HepG2 (cell line): ENCODE data around the gene PPIL6. TPM values are rescaled to one million over a fixed set of nuclear protein-coding genes. Genes with fewer than 3 reads are reported as not detected.

Experiments
- LCORL ChIP-seq, 2 experiments: fragments of 450-650 bp in 1 of 2; sonication (generic) in 1 of 2; formaldehyde crosslinking in 1 of 2; IDR thresholded peaks; 2 replicates each; pipeline versions ENCODE4 v1.5.0 to v1.6.1; 2017 to 2020; ENCODE audit warnings: antibody characterized with exemption in 1 of 2, missing genetic modification reagents in 1 of 2
- SMAD3 ChIP-seq: sonication (generic); formaldehyde crosslinking; IDR thresholded peaks from 2 replicates; pipeline ENCODE4 v1.4.0; 2020; ENCODE audit warnings: missing genetic modification reagents
- SPEN ChIP-seq: sonication (generic); formaldehyde crosslinking; IDR thresholded peaks from 2 replicates; pipeline ENCODE4 v1.5.1; 2020; ENCODE audit warnings: low read depth, mild to moderate bottlenecking, missing genetic modification reagents
- TCF7L2 ChIP-seq: IDR thresholded peaks from 2 replicates; pipeline ENCODE4 v1.6.1; 2011; ENCODE audit warnings: mild to moderate bottlenecking, low read depth, low read length, moderate library complexity
- U2AF2 ChIP-seq: fragments of 200-400 bp; formaldehyde crosslinking; IDR thresholded peaks from 2 replicates; pipeline ENCODE4 v1.6.1; 2017; ENCODE audit warnings: low read depth, mild to moderate bottlenecking, low read length
- ZKSCAN5 ChIP-seq: sonication (generic); formaldehyde crosslinking; IDR thresholded peaks from 2 replicates; pipeline ENCODE4 v1.5.1; 2020; ENCODE audit warnings: mild to moderate bottlenecking, missing genetic modification reagents
- ZNF350 ChIP-seq: sonication (generic); formaldehyde crosslinking; IDR thresholded peaks from 2 replicates; pipeline ENCODE4 v1.4.0; 2020; ENCODE audit warnings: mild to moderate bottlenecking, low read depth, missing genetic modification reagents, borderline replicate concordance
- ZNF549 ChIP-seq: sonication (generic); formaldehyde crosslinking; IDR thresholded peaks from 2 replicates; pipeline ENCODE4 v1.5.0; 2020; ENCODE audit warnings: missing genetic modification reagents
- ZSCAN21 ChIP-seq: sonication (generic); formaldehyde crosslinking; IDR thresholded peaks from 2 replicates; pipeline ENCODE4 v1.8.0; 2022; ENCODE audit warnings: mild to moderate bottlenecking, missing genetic modification reagents, moderate library complexity, borderline replicate concordance
- ZZZ3 ChIP-seq: sonication (generic); formaldehyde crosslinking; IDR thresholded peaks from 2 replicates; pipeline ENCODE4 v1.4.0; 2020; ENCODE audit warnings: missing genetic modification reagents, mild to moderate bottlenecking, borderline replicate concordance
- polyA plus RNA-seq, 8 experiments: library from polyadenylated mRNA; depleted of rRNA in 3 of 8; stranded (reverse) in 7 of 8; unstranded in 1 of 8; fragments of >200 nt; fragmentation: Illumina TruSeq in 4 of 8; extraction: Trizol in 4 of 8; gene quantifications; 2 replicates each; pipeline versions ENCODE4 v1.2.1 to v1.2.3, GENCODE V29; 2011 to 2016; ENCODE audit warnings: low read depth in 4 of 8, missing spikeins in 1 of 8, mixed read lengths in 1 of 8; ENCODE audit not compliant: insufficient read depth in 1 of 8
- total RNA-seq, 5 experiments: library from RNA; depleted of rRNA; stranded (reverse); fragments of >200 nt; fragmentation: Illumina TruSeq; extraction: Trizol; gene quantifications; 2 replicates each; pipeline ENCODE4 v1.2.3, GENCODE V29; 2016; ENCODE audit warnings: low read depth in 1 of 5
- TF ChIP-seq, protein P1 (sequence below): sonication (generic); formaldehyde crosslinking; IDR thresholded peaks from 2 replicates; pipeline ENCODE4 v1.5.1; 2020; ENCODE audit warnings: mild to moderate bottlenecking, missing genetic modification reagents, moderate library complexity
- TF ChIP-seq, protein P2 (sequence below): sonication (generic); formaldehyde crosslinking; IDR thresholded peaks from 2 replicates; pipeline ENCODE4 v1.5.0; 2020; ENCODE audit warnings: mild to moderate bottlenecking, missing genetic modification reagents, borderline replicate concordance
- TF ChIP-seq, protein P3 (sequence below): IDR thresholded peaks from 2 replicates; pipeline ENCODE4 v1.6.1; 2016; ENCODE audit warnings: low read depth, missing genetic modification reagents, missing compliant biosample characterization
- TF ChIP-seq, protein P4 (sequence below): sonication (generic); formaldehyde crosslinking; conservative IDR thresholded peaks from 2 replicates; pipeline ENCODE4 v1.8.0; 2022; ENCODE audit warnings: low read depth, missing genetic modification reagents
- TF ChIP-seq, protein P5 (sequence below): sonication (generic); formaldehyde crosslinking; IDR thresholded peaks from 2 replicates; pipeline ENCODE4 v1.8.0; 2022; ENCODE audit warnings: missing genetic modification reagents, low read depth, mild to moderate bottlenecking, borderline replicate concordance

The PPIL6 gene
- total and polyA plus RNA-seq, 2 of the 13 experiments (the other 11 are each of a cell fraction or from before 2014, with no cell fraction given): 0.22 to 0.46 TPM

DNA sequence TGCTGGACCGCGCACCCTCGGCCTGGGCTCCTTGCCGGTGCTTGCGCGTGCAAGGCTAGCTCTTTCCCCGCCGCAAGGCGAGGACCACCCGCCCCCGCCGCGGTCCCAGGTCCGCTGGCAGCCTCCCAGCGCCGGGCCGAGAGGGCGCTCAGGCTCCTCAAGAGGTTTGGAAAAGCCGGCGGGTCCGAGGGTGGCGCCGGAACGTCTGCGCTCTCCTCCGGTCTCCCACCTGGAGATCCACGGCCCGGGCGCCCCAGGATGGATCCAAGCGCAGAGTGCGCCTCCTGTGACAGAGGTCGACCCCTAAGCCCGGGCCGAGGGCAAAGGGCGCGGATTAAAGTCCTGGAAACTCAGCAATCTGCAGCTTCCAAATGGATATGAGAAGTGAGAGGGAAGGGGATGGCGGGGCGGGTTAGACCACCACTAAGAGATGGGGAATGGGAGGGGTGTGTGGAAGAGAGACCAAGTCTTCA lies 15.7 kb upstream of the PPIL6 start (continued):
- no peak for TF ChIP-seq ZZZ3 (CRISPR knock-in tag)
- TF ChIP-seq SMAD3 (CRISPR knock-in tag): no peak
- no peak for TF ChIP-seq ZKSCAN5 (CRISPR knock-in tag)
- TF ChIP-seq, protein P1, sequence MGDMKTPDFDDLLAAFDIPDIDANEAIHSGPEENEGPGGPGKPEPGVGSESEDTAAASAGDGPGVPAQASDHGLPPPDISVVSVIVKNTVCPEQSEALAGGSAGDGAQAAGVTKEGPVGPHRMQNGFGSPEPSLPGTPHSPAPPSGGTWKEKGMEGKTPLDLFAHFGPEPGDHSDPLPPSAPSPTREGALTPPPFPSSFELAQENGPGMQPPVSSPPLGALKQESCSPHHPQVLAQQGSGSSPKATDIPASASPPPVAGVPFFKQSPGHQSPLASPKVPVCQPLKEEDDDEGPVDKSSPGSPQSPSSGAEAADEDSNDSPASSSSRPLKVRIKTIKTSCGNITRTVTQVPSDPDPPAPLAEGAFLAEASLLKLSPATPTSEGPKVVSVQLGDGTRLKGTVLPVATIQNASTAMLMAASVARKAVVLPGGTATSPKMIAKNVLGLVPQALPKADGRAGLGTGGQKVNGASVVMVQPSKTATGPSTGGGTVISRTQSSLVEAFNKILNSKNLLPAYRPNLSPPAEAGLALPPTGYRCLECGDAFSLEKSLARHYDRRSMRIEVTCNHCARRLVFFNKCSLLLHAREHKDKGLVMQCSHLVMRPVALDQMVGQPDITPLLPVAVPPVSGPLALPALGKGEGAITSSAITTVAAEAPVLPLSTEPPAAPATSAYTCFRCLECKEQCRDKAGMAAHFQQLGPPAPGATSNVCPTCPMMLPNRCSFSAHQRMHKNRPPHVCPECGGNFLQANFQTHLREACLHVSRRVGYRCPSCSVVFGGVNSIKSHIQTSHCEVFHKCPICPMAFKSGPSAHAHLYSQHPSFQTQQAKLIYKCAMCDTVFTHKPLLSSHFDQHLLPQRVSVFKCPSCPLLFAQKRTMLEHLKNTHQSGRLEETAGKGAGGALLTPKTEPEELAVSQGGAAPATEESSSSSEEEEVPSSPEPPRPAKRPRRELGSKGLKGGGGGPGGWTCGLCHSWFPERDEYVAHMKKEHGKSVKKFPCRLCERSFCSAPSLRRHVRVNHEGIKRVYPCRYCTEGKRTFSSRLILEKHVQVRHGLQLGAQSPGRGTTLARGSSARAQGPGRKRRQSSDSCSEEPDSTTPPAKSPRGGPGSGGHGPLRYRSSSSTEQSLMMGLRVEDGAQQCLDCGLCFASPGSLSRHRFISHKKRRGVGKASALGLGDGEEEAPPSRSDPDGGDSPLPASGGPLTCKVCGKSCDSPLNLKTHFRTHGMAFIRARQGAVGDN (CRISPR knock-in tag): peak; percentile 75
- TF ChIP-seq, protein P2, sequence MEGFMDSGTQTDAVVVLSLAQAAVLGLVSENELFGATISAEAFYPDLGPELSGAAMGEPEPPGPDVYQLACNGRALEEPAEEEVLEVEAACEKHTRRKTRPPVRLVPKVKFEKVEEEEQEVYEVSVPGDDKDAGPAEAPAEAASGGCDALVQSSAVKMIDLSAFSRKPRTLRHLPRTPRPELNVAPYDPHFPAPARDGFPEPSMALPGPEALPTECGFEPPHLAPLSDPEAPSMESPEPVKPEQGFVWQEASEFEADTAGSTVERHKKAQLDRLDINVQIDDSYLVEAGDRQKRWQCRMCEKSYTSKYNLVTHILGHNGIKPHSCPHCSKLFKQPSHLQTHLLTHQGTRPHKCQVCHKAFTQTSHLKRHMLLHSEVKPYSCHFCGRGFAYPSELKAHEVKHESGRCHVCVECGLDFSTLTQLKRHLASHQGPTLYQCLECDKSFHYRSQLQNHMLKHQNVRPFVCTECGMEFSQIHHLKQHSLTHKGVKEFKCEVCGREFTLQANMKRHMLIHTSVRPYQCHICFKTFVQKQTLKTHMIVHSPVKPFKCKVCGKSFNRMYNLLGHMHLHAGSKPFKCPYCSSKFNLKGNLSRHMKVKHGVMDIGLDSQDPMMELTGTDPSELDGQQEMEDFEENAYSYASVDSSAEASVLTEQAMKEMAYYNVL (CRISPR knock-in tag): 0 out of 2 replicates have a peak, but pooled peaks have one; percentile 4
- TF ChIP-seq ZSCAN21 (CRISPR knock-in tag): peak; percentile 30; the same call in 1 of the 2 replicates
- no peak for TF ChIP-seq ZNF549 (CRISPR knock-in tag)
- peak; percentile 16; the same call in 1 of the 2 replicates for TF ChIP-seq ZNF350 (CRISPR knock-in tag)
- no peak for TF ChIP-seq U2AF2
- TF ChIP-seq, protein P3, sequence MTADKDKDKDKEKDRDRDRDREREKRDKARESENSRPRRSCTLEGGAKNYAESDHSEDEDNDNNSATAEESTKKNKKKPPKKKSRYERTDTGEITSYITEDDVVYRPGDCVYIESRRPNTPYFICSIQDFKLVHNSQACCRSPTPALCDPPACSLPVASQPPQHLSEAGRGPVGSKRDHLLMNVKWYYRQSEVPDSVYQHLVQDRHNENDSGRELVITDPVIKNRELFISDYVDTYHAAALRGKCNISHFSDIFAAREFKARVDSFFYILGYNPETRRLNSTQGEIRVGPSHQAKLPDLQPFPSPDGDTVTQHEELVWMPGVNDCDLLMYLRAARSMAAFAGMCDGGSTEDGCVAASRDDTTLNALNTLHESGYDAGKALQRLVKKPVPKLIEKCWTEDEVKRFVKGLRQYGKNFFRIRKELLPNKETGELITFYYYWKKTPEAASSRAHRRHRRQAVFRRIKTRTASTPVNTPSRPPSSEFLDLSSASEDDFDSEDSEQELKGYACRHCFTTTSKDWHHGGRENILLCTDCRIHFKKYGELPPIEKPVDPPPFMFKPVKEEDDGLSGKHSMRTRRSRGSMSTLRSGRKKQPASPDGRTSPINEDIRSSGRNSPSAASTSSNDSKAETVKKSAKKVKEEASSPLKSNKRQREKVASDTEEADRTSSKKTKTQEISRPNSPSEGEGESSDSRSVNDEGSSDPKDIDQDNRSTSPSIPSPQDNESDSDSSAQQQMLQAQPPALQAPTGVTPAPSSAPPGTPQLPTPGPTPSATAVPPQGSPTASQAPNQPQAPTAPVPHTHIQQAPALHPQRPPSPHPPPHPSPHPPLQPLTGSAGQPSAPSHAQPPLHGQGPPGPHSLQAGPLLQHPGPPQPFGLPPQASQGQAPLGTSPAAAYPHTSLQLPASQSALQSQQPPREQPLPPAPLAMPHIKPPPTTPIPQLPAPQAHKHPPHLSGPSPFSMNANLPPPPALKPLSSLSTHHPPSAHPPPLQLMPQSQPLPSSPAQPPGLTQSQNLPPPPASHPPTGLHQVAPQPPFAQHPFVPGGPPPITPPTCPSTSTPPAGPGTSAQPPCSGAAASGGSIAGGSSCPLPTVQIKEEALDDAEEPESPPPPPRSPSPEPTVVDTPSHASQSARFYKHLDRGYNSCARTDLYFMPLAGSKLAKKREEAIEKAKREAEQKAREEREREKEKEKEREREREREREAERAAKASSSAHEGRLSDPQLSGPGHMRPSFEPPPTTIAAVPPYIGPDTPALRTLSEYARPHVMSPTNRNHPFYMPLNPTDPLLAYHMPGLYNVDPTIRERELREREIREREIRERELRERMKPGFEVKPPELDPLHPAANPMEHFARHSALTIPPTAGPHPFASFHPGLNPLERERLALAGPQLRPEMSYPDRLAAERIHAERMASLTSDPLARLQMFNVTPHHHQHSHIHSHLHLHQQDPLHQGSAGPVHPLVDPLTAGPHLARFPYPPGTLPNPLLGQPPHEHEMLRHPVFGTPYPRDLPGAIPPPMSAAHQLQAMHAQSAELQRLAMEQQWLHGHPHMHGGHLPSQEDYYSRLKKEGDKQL (CRISPR knock-in tag): no peak
- TF ChIP-seq, protein P4, sequence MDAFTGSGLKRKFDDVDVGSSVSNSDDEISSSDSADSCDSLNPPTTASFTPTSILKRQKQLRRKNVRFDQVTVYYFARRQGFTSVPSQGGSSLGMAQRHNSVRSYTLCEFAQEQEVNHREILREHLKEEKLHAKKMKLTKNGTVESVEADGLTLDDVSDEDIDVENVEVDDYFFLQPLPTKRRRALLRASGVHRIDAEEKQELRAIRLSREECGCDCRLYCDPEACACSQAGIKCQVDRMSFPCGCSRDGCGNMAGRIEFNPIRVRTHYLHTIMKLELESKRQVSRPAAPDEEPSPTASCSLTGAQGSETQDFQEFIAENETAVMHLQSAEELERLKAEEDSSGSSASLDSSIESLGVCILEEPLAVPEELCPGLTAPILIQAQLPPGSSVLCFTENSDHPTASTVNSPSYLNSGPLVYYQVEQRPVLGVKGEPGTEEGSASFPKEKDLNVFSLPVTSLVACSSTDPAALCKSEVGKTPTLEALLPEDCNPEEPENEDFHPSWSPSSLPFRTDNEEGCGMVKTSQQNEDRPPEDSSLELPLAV (CRISPR knock-in tag): no peak
- TF ChIP-seq, protein P5, sequence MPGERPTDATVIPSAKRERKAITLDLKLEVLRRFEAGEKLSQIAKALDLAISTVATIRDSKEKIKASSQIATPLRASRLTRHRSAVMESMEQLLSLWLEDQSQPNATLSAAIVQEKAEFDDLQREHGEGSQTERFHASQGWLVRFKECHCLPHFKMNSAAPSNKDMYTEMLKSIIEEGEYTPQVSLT (CRISPR knock-in tag): no peak
- TF ChIP-seq SPEN: no peak
- no peak for TF ChIP-seq LCORL (IDR thresholded peaks at IDR 0.05)
- peak; percentile 43; the same call in 1 of the 2 replicates for TF ChIP-seq LCORL (CRISPR knock-in tag; IDR thresholded peaks at IDR 0.05)
- TF ChIP-seq TCF7L2: no peak
